Measurements from ENCODE around the gene ERMN. TPM values are rescaled to one million over a fixed set of nuclear protein-coding genes. Genes with fewer than 3 reads are reported as not detected.
"Not testable (repeated sequence)": the region's sequence is repeated elsewhere in the genome, so short reads cannot be mapped to it uniquely, and the experiment has no call there.

Gene ERMN
- total RNA-seq, 2 donors from 2014 or later = 0.17 TPM; not detected in 1

DNA sequence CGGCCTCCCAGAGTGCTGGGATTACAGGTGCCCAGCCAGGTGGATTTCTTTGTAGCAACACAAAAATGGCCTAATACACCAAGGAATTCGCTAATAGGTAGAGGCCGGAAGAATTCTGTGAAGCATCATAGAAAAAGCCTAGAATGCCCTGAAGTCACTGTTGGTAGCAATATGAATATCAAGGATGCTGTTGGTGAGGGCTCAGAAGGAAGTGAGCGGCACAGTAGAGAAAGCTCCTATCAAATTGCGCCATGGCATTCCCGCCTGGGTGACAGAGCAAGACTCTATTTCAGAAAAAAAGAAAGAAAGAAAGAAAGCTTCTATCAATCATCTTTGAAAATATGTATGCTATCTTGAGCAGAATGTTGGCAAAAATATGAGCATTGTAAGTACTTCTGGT lies 44.3 kb downstream of the ERMN start:
- no peak for TF ChIP-seq POLR2A (IDR thresholded peaks at IDR 0.05)
- TF ChIP-seq, protein P1, sequence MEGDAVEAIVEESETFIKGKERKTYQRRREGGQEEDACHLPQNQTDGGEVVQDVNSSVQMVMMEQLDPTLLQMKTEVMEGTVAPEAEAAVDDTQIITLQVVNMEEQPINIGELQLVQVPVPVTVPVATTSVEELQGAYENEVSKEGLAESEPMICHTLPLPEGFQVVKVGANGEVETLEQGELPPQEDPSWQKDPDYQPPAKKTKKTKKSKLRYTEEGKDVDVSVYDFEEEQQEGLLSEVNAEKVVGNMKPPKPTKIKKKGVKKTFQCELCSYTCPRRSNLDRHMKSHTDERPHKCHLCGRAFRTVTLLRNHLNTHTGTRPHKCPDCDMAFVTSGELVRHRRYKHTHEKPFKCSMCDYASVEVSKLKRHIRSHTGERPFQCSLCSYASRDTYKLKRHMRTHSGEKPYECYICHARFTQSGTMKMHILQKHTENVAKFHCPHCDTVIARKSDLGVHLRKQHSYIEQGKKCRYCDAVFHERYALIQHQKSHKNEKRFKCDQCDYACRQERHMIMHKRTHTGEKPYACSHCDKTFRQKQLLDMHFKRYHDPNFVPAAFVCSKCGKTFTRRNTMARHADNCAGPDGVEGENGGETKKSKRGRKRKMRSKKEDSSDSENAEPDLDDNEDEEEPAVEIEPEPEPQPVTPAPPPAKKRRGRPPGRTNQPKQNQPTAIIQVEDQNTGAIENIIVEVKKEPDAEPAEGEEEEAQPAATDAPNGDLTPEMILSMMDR (IDR thresholded peaks at IDR 0.05) = no peak
- no peak for TF ChIP-seq POLR2AphosphoS5 (IDR thresholded peaks at IDR 0.05)
- 97% methylated on average over 6 of the region's 6 CpGs for WGBS

DNA sequence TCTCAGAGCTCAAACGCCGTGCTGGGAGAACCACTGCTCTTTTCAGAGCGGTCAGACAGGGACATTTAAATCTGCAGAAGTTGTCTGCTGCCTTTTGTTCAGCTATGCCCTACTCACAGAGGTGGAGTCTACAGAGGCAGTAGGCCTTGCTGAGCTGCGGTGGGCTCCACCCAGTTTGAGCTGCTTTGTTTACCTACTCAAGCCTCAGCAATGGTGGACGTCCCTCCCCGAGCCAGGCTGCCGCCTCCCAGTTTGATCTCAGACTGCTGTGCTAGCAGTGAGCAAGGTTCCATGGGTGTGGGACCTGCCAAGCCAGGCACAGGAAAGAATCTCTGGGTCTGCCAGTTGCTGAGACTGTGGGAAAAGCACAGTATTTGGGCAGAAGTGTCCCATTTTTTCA lies 46.3 kb downstream of the ERMN start:
- H3K27me3 ChIP-seq (replicated peaks; ENCODE audit: insufficient read depth); intact Hi-C loops (cut with DNase I); H3K36me3 ChIP-seq; H3K9me3 ChIP-seq; DNase-seq (ENCODE audit: low spot score); H3K4me1 ChIP-seq (replicated peaks); H3K27ac ChIP-seq; H3K4me3 ChIP-seq: not testable (repeated sequence)
- WGBS = 71% methylated on average over 7 of the region's 7 CpGs

More for the DNA sequence above, 44.3 kb downstream of the ERMN start:
- Histone ChIP-seq H3K36me3 (no peaks in the 10 kb centered on the region), H3K27me3 (replicated peaks; ENCODE audit: insufficient read depth) (no peaks in the 10 kb centered on the region), H3K4me3 (no peak overlapping the region), H3K9me3 (no peaks in the 10 kb centered on the region), H3K27ac (no peak overlapping the region), H3K4me1 (replicated peaks) (no peaks in the 10 kb centered on the region)
- no peak for DNase-seq (ENCODE audit: low spot score)
- intact Hi-C loops (cut with DNase I) = no loop called here

DNA sequence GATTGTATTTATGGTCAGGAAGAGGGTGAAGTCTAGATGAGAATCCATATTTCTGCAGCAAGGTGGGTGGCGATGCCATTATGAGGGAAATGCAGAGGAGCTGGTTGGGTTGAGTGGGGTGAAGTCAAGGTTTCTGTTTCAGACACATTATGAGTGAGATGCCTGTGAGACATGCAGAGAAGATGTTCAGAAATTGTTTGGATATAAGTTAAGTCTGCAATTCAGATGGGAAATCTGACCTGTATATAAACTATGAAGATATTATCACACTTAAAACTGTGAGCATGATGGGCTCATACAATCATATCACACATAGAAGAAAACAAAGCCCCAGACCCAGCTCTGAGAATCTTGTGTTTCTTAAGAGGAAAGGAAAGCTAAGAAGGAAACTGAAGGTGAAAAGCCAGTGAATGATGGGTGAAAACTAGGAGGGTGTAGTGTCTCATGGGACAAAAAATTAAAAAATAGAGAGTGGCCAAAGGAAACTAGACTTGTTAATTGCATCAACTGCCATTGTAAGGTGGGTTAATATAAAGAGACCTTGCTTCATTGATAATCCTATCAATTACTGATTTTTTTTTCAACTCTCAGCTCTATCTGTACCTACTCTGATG lies 53.9 kb downstream of the ERMN start:
- H3K27me3 ChIP-seq (replicated peaks; ENCODE audit: insufficient read depth) = no peaks in the 10 kb centered on the region
- no peak for DNase-seq (ENCODE audit: low spot score)
- H3K4me1 ChIP-seq (replicated peaks) = no peaks in the 10 kb centered on the region
- intact Hi-C loops (cut with DNase I) = no loop called here
- 97% methylated on average over 1 of the region's 1 CpG for WGBS
- H3K27ac ChIP-seq = no peak overlapping the region
- H3K36me3 ChIP-seq = no peaks in the 10 kb centered on the region
- H3K4me3 ChIP-seq = no peak overlapping the region
- H3K9me3 ChIP-seq = no peaks in the 10 kb centered on the region
- TF ChIP-seq, protein P1 (IDR thresholded peaks at IDR 0.05) = no peak
- no peak for TF ChIP-seq POLR2AphosphoS5 (IDR thresholded peaks at IDR 0.05)
- TF ChIP-seq POLR2A (IDR thresholded peaks at IDR 0.05) = no peak

DNA sequence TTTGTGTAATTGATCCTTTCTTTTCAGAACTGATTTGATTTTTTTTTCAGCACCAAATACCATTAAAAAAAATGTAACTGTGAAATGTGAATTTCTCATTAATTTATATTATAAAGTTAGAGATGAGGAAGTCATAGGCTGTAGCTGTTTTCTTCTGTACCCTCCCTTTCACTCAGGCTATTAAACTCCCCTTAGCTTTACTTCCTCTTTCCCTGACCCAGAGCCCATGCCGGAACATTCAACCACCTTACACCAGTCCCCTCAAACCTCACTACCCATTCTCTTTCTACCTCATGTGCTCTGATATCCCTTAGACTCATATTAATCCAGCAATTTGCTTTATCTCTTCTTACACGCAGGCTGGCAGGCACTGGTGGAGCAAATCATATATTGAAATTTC lies 55.7 kb downstream of the ERMN start:
- intact Hi-C loops (cut with DNase I) = no loop called here
- no peaks in the 10 kb centered on the region for H3K4me1 ChIP-seq (replicated peaks)
- no peaks in the 10 kb centered on the region for H3K27me3 ChIP-seq (replicated peaks; ENCODE audit: insufficient read depth)
- TF ChIP-seq, protein P1 (IDR thresholded peaks at IDR 0.05) = no peak
- TF ChIP-seq POLR2A (IDR thresholded peaks at IDR 0.05) (no peak), POLR2AphosphoS5 (IDR thresholded peaks at IDR 0.05) (no peak)
- H3K36me3 ChIP-seq = no peaks in the 10 kb centered on the region
- WGBS = 80% methylated on average over 2 of the region's 2 CpGs
- H3K27ac ChIP-seq = no peak overlapping the region
- H3K4me3 ChIP-seq = no peak overlapping the region
- no peaks in the 10 kb centered on the region for H3K9me3 ChIP-seq
- no peak for DNase-seq (ENCODE audit: low spot score)

DNA sequence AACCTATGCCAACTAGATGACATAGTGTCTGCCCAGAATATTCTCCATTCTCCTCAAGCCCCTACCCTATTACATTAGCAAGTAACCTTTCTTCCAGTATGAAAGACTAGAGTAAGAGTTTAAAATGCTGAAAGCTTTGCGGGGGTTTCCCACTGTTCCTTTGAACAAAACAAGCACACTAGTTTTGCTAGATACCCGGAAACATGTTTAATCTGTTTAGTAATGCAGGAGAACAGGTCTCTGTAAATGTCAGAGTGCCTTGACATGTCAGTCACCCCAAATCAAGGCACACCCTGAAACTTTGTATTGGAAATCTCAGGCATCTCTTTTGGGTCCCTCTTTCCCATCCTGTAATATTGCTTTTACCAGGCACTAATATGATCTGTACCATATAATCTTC lies 56.6 kb downstream of the ERMN start:
- DNase-seq (ENCODE audit: low spot score) = no peak
- no peaks in the 10 kb centered on the region for H3K36me3 ChIP-seq
- TF ChIP-seq POLR2A (IDR thresholded peaks at IDR 0.05) (no peak), POLR2AphosphoS5 (IDR thresholded peaks at IDR 0.05) (no peak)
- TF ChIP-seq, protein P1 (IDR thresholded peaks at IDR 0.05) = no peak
- H3K9me3 ChIP-seq = no peaks in the 10 kb centered on the region
- no peak overlapping the region for H3K4me3 ChIP-seq
- no peaks in the 10 kb centered on the region for H3K4me1 ChIP-seq (replicated peaks)
- no peak overlapping the region for H3K27ac ChIP-seq
- intact Hi-C loops (cut with DNase I) = no loop called here
- WGBS = 77% methylated on average over 2 of the region's 2 CpGs
- H3K27me3 ChIP-seq (replicated peaks; ENCODE audit: insufficient read depth) = no peaks in the 10 kb centered on the region

Other genes starting within 250 kb of the ERMN start
- gene GALNT5, start 68.1 kb downstream of the ERMN start, total RNA-seq = 1 to 10 TPM; 2.0 to 2.6 TPM
- gene CYTIP, start 118.3 kb upstream of the ERMN start, total RNA-seq = 1 to 10 TPM; 3.3 to 7.4 TPM

Data from prostate gland (tissue), 2 donors.